GM19455 (cell line): ENCODE data around the gene FTH1.
"Not testable (repeated sequence)": the region's sequence is repeated elsewhere in the genome, so short reads cannot be mapped to it uniquely, and the experiment has no call there.

ENCODE experiments used
- ATAC-seq: cut with Tn5 transposase; IDR thresholded peaks from one replicate; pipeline ENCODE4 v1.9.1; 2021; ENCODE audit not compliant: unreplicated experiment

FTH1 gene

DNA sequence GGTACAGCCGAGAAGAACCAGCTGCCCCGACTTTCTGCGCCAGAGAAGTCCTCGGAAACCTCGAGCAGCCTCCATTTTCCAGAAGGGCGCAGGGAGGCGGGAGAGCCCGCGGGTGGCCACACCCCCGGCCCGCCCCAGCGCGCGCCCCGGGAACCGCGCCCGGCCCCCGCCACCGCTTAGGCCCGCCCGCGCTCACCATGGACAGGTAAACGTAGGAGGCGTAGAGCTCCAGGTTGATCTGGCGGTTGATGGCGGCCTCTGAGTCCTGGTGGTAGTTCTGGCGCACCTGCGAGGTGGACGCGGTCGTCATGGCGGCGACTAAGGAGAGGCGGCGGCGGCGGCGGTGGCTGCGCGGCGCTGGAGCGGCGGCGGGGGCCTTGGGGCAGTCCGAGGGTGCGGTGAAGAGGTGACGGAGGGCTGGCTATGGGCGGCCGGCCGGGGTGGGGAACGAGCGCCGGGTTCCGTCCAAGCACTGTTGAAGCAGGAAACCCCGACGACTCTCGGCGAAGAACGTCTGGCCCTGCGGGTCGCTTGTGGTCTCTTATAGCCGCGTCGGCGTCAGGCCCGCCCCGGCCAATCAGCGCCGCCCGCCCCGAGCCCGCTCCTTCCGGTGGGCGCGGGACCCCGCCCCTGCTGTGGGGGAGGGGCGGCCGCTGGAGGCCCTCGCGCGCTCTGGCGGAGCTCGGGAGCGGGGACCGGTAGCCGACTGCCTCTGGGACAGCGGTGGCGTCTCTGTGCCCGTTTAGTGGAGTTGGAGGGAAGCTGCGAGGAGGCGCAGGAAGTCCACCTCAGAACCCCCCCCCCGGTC lies at the start of gene FTH1:
Gene FTH1, minus strand, starts transcription at position 519 of the 808 bp plus-strand sequence. Its CDS starts 209 bp downstream, at position 310.
- peak; percentile 56 for ATAC-seq

GRCh38 chr11:62015615-62016014 lies 48.2 kb upstream of the FTH1 start:
- no peak for ATAC-seq

- no peak for ATAC-seq
Measured at GRCh38 chr11:62013537-62014476, 46.4 kb upstream of the FTH1 start.

DNA sequence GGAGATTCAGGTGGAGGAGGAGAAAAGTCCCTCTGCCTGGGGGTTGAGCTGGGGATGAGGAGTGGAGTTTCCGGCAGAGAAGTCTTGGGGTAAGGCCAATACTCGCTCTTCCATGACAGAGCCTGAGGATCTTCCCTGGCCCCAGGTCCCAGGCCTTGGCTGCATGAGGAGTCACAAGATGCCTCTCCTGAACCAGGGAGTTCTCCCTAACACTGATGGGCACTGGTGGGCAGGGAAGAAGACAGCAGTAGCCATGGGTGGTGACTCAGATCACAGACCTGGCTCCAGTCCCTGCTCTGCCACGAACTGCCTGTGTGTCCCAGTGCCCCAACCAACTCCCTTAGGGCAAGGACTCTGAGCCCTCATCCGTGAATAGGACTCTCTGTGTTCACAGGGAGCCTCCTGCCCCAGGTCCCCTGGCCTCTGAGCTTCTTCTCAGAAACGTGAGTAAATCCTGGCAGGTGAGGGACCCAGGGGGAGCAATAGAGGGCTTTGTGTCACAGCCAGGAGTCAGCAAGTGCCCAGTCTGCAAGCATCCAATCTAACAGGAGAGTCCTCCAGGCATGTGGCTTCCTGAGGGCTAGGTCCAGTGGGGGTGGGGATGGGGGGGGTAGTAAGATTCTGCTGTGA lies 45.5 kb upstream of the FTH1 start:
- ATAC-seq, result no peak

DNA sequence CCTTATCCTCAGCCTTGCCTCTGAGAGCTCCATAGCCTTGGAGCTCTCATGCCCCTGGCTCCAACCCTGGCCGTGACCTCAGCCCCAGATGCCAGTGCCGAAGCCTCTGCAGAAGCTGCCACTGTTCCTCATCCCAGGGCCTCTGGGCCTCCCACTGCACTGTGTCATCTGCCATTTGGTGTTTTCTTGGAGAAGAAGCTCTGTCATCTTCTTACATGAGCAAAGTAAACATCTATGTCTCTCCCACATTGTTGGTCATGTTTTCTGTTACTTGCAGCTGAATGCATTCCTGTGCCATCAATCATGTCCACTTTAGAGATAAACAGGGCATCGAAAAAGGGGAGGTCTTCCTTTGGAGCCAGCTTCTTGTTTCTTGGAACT lies 45.0 kb upstream of the FTH1 start:
- no peak for ATAC-seq

- no peak for ATAC-seq
Measured at GRCh38 chr11:62011881-62012280, 44.4 kb upstream of the FTH1 start.

DNA sequence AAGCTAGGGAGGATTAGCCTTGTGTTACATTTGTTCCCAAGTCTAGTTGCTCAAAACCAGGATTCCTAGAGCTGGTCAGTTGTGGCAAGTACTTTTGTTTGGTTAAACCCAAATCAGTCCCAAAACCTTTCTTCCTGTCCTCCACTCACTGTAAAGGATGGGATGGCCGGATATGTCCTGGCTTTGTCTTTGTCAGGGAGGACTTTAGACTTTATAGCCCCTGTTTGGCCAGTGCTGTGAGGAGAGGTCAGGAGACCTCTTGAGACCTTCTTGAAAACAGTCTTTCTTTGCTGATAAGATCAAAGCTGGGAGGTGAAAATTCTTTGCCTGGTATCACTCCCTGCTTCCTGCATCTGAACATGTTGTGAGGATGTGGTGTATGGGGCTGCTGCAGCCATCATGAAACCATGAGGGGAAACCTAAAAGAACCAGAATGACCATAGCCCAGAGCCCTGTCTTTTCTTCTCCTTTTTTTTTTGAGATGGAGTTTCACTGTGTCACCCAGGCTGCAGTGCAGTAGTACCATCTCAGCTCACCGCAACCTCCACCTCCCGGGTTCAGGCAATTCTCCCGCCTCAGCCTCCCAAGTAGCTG lies 43.6 kb upstream of the FTH1 start:
- ATAC-seq, result no peak

DNA sequence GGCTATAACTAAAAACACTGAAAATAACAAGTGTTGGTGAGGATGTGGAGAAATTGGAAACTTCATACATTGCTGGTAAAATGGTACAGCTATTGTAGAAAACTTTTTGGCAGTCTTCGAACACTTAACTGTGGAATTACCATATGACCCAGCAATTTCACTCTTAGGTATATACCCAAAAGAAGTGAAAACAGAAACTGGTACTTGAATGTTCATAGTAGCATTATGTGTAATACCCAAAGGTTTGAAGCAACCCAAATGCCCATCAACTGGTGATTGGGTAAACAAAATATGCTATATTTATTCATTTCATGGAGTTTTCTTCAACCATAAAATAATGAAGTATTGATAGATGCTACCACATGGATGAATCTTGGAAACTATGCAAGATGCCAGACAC lies 40.8 kb upstream of the FTH1 start:
- ATAC-seq, result no peak

DNA sequence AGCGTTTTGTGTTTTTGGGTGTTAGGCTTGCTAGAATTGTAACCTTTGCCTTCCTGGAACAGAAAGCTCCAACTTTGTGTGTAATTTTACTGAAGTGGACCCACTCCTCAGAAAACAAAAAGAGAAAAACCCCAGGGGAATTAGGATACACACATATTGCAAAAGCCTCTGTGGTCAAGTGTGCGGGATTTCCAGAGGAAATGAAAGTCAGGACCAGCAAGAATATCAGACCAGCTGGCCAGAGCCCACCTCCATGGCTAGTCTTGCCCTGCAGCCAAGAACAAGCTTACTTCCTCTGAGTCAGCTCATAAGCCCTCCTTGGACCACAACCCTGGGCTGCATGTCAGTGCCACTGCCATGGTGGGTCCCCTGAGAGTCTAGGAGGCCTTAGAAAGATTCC lies 37.0 kb upstream of the FTH1 start:
- ATAC-seq, result no peak

GRCh38 chr11:62002283-62002682 lies 34.8 kb upstream of the FTH1 start:
- ATAC-seq, result not testable (repeated sequence)

- no peak for ATAC-seq
Measured at GRCh38 chr11:62001450-62002191, 34.2 kb upstream of the FTH1 start.

- ATAC-seq, result no peak
Measured at GRCh38 chr11:62000539-62001446, 33.4 kb upstream of the FTH1 start.

- no peak for ATAC-seq
Measured at GRCh38 chr11:61999141-61999975, 31.9 kb upstream of the FTH1 start.

GRCh38 chr11:61996933-61997332 lies 29.5 kb upstream of the FTH1 start:
- no peak for ATAC-seq

DNA sequence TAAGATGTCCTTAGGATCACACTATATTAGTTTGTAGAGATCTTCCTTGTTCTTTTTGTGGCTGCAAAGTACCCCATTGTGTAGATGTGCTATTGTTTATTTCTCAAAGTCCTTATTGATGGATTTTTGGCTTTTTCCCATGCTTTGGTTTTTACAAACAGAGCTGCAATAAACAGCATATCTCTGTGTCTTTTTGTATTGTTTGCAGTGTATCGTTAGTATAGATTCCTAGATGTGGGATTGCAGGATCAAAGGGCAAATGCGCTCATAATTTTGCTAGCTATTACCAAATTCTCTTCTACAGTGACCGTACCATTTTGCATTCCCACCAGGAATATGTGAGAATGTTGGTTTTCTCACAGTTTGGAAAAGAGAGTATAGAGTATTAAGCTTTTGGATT lies 27.5 kb upstream of the FTH1 start:
- no peak for ATAC-seq

DNA sequence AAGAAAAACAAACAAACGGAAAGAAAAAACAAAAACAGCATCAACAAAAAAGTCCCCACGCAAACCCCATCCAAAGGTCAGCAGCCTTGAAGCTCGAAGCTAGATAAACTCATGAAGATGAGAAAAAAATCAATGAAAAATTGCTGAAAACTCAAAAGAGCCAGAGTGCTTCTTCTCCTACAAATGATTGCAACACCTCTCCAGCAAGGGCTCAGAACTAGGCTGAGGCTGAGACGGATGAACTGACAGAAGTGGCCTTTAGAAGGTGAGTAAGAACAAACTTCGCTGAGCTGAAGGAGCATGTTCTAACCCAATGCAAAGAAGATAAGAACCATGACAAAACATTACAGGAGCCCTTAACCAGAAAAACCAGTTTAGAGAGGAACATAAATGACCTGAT lies 18.4 kb upstream of the FTH1 start:
- no peak for ATAC-seq

DNA sequence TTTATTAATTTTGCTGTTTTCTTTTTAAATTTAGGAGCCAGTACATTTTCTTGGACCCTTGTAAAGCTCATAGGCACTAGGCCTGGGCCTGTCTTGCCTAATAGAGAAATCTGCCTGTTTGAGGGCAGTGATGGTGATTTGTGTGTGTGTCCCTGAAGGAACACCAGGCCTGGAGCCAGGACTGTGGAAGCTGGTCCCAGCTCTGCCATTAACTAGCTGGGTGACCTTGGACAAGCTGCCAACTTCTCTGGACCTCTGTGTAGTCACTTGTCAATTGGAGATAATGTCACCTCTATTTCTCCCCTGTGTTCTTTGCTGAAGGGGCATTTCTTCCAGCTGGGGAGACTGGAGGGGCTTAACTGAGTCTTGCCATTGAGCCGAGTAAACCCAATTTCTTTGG lies 16.0 kb upstream of the FTH1 start:
- ATAC-seq, result no peak

- no peak for ATAC-seq
Measured at GRCh38 chr11:61980783-61981541, 13.5 kb upstream of the FTH1 start.
